ENCODE results near the gene HAS3.

Gene HAS3

DNA sequence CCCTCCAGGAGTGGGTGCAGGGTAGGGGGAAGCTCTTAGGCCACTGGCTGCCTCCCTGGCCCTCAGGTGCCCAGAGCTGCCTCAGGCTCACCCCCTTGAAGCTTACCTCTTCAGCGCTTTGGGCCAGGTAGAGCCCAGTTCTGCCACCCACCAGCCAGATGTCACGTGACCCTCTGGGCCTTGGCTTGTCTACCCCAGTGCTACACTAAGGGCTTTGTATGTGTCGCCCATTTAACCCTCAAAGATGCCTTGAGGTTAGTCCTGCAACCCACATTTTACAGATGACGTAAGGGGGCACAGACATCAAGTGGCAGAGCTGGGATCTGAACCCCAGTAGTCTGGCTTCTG, 3.4 kb downstream of the HAS3 start:
- Mint-ChIP-seq H3K9me3 (ENCODE audit: low read depth) (no peaks in the 10 kb centered on the region), H3K27ac (no peak overlapping the region), H3K27me3 (peaks cover 11% of the 10 kb centered on the region), H3K4me3 (no peak overlapping the region), H3K4me1 (ENCODE audit: low read depth) (peaks cover 19% of the 10 kb centered on the region), H3K36me3 (peaks cover 7% of the 10 kb centered on the region)

DNA sequence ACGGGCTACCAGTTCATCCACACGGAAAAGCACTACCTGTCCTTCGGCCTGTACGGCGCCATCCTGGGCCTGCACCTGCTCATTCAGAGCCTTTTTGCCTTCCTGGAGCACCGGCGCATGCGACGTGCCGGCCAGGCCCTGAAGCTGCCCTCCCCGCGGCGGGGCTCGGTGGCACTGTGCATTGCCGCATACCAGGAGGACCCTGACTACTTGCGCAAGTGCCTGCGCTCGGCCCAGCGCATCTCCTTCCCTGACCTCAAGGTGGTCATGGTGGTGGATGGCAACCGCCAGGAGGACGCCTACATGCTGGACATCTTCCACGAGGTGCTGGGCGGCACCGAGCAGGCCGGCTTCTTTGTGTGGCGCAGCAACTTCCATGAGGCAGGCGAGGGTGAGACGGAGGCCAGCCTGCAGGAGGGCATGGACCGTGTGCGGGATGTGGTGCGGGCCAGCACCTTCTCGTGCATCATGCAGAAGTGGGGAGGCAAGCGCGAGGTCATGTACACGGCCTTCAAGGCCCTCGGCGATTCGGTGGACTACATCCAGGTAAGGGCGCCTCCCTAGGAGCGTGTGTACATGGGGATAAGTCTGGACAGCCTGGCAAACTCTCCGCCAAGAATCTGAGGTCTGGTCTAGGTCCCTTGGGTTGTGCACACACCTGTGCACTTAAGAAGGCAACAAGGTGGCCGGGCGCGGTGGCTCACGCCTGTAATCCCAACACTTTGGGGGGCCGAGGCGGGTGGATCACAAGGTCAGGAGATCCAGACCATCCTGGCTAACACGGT, 4.2 kb downstream of the HAS3 start:
- peaks cover 19% of the 10 kb centered on the region for H3K4me1 Mint-ChIP-seq (ENCODE audit: low read depth)
- no peak overlapping the region for H3K4me3 Mint-ChIP-seq
- H3K36me3 Mint-ChIP-seq, result peaks cover 8% of the 10 kb centered on the region
- no peak overlapping the region for H3K27ac Mint-ChIP-seq
- H3K9me3 Mint-ChIP-seq (ENCODE audit: low read depth), result no peaks in the 10 kb centered on the region
- H3K27me3 Mint-ChIP-seq, result peaks cover 9% of the 10 kb centered on the region

DNA sequence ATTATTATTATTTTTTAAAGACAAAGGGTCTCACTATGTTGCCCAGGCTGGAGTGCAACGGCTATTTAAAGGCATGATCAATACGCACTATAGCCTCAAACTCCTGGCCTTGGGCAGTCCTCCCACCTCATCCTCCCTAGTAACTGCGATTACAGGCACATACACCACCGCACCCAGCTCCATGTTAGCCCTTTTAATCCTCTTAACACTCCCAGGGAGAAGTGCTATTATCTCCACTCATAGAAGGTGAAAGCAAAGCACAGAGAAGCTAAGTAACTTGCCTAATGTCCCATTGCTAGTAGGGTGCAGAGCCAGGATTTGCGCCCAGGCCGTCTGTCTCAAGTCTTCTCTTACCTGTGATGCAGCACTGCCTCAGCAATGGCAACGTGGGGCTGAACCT, 5.0 kb downstream of the HAS3 start:
- H3K4me1 Mint-ChIP-seq (ENCODE audit: low read depth), result peaks cover 16% of the 10 kb centered on the region
- peaks cover 9% of the 10 kb centered on the region for H3K36me3 Mint-ChIP-seq
- H3K27ac Mint-ChIP-seq, result no peak overlapping the region
- H3K27me3 Mint-ChIP-seq, result peaks cover 6% of the 10 kb centered on the region
- H3K9me3 Mint-ChIP-seq (ENCODE audit: low read depth), result no peaks in the 10 kb centered on the region
- no peak overlapping the region for H3K4me3 Mint-ChIP-seq

DNA sequence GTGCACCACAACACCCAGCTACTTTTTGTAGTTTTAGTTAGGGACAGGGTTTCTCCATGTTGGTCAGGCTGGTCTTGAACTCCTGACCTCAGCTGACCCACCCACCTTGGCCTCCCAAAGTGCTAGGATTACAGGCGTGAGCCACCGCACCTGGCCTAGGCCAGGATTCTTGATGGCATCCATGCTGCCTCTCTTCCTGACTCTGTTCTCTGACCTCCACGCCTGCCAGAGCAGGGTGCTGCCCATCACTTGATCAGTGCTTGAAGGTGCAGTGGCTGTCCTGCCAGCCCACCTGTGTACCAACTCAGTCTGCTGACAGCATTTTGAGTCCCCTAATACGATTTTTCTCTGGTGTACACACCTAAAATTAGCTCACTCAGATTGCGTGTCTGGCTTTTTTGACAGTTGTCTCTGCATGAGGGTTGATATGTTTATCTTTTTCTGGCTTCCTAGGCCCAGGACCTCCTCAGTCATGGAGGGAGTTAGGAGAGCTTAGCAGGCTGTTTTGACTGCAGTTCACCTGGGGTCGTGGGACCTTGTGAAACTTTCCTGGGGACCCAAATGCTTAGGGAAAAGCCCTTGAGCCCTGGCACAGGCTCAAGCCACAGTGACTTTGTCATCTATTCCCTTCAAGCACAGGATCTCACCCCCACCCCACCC, 5.9 kb downstream of the HAS3 start:
- H3K4me1 Mint-ChIP-seq (ENCODE audit: low read depth), result peaks cover 12% of the 10 kb centered on the region
- peaks cover 4% of the 10 kb centered on the region for H3K27me3 Mint-ChIP-seq
- peaks cover 9% of the 10 kb centered on the region for H3K36me3 Mint-ChIP-seq
- no peak overlapping the region for H3K27ac Mint-ChIP-seq
- no peak overlapping the region for H3K4me3 Mint-ChIP-seq
- no peaks in the 10 kb centered on the region for H3K9me3 Mint-ChIP-seq (ENCODE audit: low read depth)

DNA sequence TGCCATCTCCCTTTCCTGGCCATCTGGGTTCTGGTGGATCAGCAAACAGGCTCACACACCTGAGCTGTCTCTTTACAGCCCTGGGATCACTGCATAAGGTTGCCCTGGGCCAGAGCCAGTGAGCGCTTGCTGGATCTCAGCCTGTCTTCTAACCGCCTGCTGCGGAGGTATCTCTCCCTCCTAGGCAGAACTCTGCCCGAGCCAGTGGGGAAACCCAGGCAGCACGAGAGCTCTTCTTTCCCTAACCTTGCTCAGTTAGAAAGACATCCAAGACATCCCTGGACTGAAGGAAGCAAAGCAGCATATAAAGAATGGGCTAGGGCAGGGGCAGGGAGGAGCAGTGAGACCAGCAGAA, 6.4 kb downstream of the HAS3 start:
- H3K27ac Mint-ChIP-seq, result no peak overlapping the region
- H3K4me3 Mint-ChIP-seq, result no peak overlapping the region
- peaks cover 4% of the 10 kb centered on the region for H3K27me3 Mint-ChIP-seq
- peaks cover 9% of the 10 kb centered on the region for H3K36me3 Mint-ChIP-seq
- H3K9me3 Mint-ChIP-seq (ENCODE audit: low read depth), result no peaks in the 10 kb centered on the region
- peaks cover 10% of the 10 kb centered on the region for H3K4me1 Mint-ChIP-seq (ENCODE audit: low read depth)

DNA sequence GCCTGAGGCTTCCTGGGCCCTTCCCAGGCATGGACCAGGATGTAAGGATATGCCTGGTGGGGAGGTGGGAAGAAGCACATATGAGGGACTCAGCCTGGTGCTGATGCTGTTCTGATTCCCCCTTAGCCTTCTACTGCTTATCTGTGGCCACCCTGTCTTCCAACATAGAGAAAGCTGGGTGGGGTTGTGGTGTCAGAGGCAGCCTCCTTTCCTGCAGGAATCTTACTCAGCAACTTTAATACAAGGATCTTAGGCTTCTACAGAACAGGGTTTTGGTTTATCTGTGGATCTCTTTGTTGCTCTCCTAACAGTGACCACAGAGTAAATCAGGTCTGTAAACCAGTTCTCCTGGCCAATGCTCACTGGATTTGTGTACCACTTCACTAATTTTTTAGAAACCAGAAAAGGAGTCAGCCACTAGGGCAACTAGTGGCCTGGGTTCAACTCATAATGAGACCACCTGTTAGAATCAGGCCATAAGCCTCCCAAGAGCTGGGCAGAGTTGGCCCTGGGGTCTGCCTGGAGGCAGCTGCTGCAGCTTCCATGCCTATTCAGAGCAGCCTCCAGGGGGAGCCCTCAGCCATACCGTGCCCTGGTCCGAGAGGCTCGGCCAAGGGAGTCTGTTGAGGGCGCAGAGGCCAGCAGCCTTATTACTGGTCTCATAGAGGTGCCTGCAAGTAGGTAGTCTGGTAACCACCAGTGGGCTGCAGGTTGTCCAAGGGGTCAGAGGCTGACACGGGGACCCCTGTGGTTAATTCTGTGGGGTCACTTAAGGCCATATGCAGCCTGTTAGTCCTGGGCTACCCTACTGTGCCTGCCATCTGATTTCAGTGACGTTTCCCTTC, 7.1 kb downstream of the HAS3 start:
- H3K4me1 Mint-ChIP-seq (ENCODE audit: low read depth), result peaks cover 6% of the 10 kb centered on the region
- H3K36me3 Mint-ChIP-seq, result peaks cover 9% of the 10 kb centered on the region
- no peaks in the 10 kb centered on the region for H3K9me3 Mint-ChIP-seq (ENCODE audit: low read depth)
- H3K27me3 Mint-ChIP-seq, result peaks cover 4% of the 10 kb centered on the region
- no peak overlapping the region for H3K27ac Mint-ChIP-seq
- no peak overlapping the region for H3K4me3 Mint-ChIP-seq

DNA sequence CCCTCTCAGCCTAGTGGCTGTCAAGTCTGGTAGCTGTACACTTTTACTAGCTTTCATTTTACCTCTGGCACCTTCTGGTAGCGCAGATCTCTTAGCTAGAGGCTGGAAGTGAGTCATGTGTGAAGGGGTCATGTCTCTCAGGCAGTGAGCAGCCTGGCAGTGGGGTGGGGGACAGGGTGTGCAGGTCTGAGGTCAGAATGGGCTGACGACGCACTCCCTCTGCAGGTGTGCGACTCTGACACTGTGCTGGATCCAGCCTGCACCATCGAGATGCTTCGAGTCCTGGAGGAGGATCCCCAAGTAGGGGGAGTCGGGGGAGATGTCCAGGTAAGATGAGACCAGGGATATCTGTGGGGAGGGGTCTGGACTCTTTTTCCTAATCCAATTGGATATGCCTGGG, 7.8 kb downstream of the HAS3 start:
- no peak overlapping the region for H3K4me3 Mint-ChIP-seq
- peaks cover 9% of the 10 kb centered on the region for H3K36me3 Mint-ChIP-seq
- H3K27ac Mint-ChIP-seq, result no peak overlapping the region

DNA sequence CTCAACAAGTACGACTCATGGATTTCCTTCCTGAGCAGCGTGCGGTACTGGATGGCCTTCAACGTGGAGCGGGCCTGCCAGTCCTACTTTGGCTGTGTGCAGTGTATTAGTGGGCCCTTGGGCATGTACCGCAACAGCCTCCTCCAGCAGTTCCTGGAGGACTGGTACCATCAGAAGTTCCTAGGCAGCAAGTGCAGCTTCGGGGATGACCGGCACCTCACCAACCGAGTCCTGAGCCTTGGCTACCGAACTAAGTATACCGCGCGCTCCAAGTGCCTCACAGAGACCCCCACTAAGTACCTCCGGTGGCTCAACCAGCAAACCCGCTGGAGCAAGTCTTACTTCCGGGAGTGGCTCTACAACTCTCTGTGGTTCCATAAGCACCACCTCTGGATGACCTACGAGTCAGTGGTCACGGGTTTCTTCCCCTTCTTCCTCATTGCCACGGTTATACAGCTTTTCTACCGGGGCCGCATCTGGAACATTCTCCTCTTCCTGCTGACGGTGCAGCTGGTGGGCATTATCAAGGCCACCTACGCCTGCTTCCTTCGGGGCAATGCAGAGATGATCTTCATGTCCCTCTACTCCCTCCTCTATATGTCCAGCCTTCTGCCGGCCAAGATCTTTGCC, 9.0 kb downstream of the HAS3 start:
- peaks cover 7% of the 10 kb centered on the region for H3K4me1 Mint-ChIP-seq (ENCODE audit: low read depth)
- H3K9me3 Mint-ChIP-seq (ENCODE audit: low read depth), result no peaks in the 10 kb centered on the region
- no peak overlapping the region for H3K4me3 Mint-ChIP-seq
- peaks cover 9% of the 10 kb centered on the region for H3K36me3 Mint-ChIP-seq
- H3K27me3 Mint-ChIP-seq, result no peaks in the 10 kb centered on the region
- no peak overlapping the region for H3K27ac Mint-ChIP-seq

More for the DNA sequence above, 7.8 kb downstream of the HAS3 start:
- H3K9me3 Mint-ChIP-seq (ENCODE audit: low read depth), result no peaks in the 10 kb centered on the region
- peaks cover 5% of the 10 kb centered on the region for H3K4me1 Mint-ChIP-seq (ENCODE audit: low read depth)
- H3K27me3 Mint-ChIP-seq, result peaks cover under 1% of the 10 kb centered on the region

DNA sequence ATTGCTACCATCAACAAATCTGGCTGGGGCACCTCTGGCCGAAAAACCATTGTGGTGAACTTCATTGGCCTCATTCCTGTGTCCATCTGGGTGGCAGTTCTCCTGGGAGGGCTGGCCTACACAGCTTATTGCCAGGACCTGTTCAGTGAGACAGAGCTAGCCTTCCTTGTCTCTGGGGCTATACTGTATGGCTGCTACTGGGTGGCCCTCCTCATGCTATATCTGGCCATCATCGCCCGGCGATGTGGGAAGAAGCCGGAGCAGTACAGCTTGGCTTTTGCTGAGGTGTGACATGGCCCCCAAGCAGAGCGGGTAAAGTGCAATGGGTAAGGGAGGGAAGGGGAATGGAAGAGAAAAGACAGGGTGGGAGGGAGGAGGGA, 9.5 kb downstream of the HAS3 start:
- Mint-ChIP-seq H3K4me3 (no peak overlapping the region), H3K36me3 (peaks cover 9% of the 10 kb centered on the region), H3K27ac (no peak overlapping the region)

DNA sequence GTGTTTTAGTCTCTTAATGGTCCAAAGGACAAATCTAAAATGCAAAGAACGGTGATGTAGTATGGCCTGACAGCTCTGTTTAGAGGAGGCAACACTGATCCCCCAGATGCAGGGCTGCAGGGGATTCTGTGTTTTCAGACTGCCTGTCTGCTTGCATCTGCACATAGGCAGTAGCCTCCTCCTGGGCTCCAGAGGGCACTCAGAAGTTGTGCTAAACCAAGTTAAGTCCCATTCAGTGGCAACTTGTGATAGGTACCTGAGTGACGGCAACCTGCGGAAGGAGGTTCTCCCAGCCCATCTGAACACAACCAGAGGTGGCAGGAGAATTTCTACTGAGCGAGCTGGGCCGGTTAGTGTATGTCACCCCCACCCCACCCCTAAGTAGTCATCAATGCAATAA, 9.9 kb downstream of the HAS3 start:
- Mint-ChIP-seq H3K4me1 (ENCODE audit: low read depth) (peaks cover 7% of the 10 kb centered on the region), H3K27me3 (no peaks in the 10 kb centered on the region), H3K9me3 (ENCODE audit: low read depth) (no peaks in the 10 kb centered on the region), H3K27ac (no peak overlapping the region), H3K4me3 (no peak overlapping the region), H3K36me3 (peaks cover 9% of the 10 kb centered on the region)

More for the DNA sequence above, 9.5 kb downstream of the HAS3 start:
- Mint-ChIP-seq H3K27me3 (no peaks in the 10 kb centered on the region), H3K4me1 (ENCODE audit: low read depth) (peaks cover 7% of the 10 kb centered on the region), H3K9me3 (ENCODE audit: low read depth) (no peaks in the 10 kb centered on the region)

DNA sequence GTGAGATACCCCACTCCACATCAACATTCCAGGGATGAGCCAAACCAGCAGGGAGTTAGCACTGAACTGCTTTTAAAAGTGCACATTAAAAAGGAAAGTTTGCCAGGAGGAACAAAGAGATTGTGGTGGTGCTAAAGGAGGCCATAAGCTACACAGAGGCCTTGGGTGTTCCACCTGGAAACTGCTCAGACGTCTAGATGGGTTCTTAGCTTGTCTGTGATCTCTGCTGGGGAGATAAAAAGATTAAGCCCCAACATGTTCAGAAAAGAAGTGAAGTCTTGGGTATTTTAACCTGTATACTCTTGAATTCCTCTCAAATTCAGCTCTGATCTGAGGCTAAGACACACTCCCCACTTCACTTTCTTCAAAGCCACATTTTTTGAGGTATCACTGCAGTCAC, 10.4 kb downstream of the HAS3 start:
- Mint-ChIP-seq H3K27ac (no peak overlapping the region), H3K4me3 (no peak overlapping the region), H3K36me3 (peaks cover 6% of the 10 kb centered on the region), H3K27me3 (no peaks in the 10 kb centered on the region), H3K4me1 (ENCODE audit: low read depth) (peaks cover 7% of the 10 kb centered on the region), H3K9me3 (ENCODE audit: low read depth) (no peaks in the 10 kb centered on the region)

DNA sequence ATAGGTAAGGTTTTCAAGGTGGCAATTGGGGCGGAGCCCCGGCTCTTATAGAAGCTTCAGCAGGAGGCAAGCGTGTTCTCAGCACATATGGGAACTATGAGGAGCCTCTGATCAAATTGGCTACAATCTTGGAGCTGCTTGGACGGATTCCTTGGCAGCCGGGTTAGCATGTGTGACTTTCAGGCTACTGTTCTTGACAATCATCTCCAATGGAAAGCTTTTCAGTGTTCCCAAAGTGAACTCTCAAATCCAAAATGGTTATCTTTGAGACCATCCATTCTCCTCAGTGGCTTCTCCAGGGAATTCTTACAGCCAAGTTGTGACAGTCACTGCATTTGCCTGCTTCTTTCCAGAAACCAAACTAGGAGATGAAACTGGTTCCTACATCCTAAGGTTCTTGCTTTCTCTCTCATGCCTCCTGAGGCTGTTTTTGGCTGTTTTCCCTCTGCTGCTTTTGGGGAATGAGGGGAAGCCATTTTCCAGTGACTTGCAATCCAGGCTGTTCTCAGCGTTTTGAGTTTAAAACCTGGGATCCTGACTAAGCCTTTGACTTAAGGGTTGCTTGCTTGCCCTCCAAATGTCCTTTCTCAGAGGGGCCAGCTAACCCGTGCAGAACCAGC, 10.9 kb downstream of the HAS3 start:
- H3K27me3 Mint-ChIP-seq, result no peaks in the 10 kb centered on the region
- peaks cover 7% of the 10 kb centered on the region for H3K4me1 Mint-ChIP-seq (ENCODE audit: low read depth)
- no peaks in the 10 kb centered on the region for H3K9me3 Mint-ChIP-seq (ENCODE audit: low read depth)
- H3K36me3 Mint-ChIP-seq, result peaks cover 5% of the 10 kb centered on the region
- no peak overlapping the region for H3K4me3 Mint-ChIP-seq
- H3K27ac Mint-ChIP-seq, result no peak overlapping the region

DNA sequence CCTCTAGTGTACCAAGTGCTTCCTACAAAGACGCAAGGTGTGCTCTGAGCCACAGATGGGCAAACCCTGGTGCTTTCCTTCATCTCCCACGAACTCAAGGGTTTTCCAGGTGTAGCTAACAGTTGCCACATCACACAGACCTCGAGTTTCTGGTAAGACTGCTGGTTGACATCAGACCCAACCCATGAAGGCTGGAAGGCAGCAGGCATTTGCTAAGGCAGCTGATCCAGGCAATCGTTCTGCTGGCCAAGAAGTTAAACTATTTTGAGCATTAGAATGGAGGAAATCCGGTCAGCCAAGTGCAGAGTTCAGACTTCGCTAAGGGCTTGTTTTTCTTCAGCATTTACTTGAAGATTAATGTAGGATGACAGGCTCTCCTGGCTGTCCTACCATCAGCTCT, 11.5 kb downstream of the HAS3 start:
- Mint-ChIP-seq H3K27me3 (no peaks in the 10 kb centered on the region), H3K4me1 (ENCODE audit: low read depth) (peaks cover 7% of the 10 kb centered on the region), H3K9me3 (ENCODE audit: low read depth) (no peaks in the 10 kb centered on the region), H3K36me3 (peaks cover 3% of the 10 kb centered on the region), H3K27ac (no peak overlapping the region), H3K4me3 (no peak overlapping the region)

DNA sequence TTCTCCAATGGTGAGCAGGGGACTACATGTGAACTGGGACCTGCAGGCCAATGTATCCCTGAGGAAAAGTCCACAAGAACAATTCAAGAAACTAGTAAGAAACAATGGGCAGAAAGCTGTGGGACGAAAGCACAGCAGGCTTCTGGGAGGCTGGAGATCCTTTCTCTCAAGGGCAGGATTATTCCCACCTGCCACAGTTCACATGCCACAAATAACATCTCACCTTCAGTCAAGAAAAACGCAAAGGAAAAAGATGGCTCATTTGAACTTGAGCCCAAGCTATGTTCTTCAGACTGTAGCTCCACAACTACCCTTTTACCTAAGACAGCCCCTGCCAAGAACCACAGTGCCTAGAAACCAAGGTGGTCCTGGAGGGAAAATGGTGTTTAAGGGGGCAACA, 13.0 kb downstream of the HAS3 start:
- no peaks in the 10 kb centered on the region for H3K9me3 Mint-ChIP-seq (ENCODE audit: low read depth)
- no peak overlapping the region for H3K4me3 Mint-ChIP-seq
- no peak overlapping the region for H3K27ac Mint-ChIP-seq
- H3K36me3 Mint-ChIP-seq, result peaks cover 3% of the 10 kb centered on the region
- no peaks in the 10 kb centered on the region for H3K27me3 Mint-ChIP-seq
- H3K4me1 Mint-ChIP-seq (ENCODE audit: low read depth), result peaks cover 9% of the 10 kb centered on the region

Data from activated naive CD8-positive, alpha-beta T cell (primary cell).